Measurements from ENCODE around the gene SPOCK3. TPM values are rescaled to one million over a fixed set of nuclear protein-coding genes. Genes with fewer than 3 reads are reported as not detected.
"Not testable (repeated sequence)": the region's sequence is repeated elsewhere in the genome, so short reads cannot be mapped to it uniquely, and the experiment has no call there.

The SPOCK3 gene
- 0.08 and 1.6 TPM in 2 replicates for total RNA-seq (2014; rRNA removed; shearing (Covaris generic))
- polyA plus RNA-seq (2016; fragmentation: Nextera tagmentation; extraction: Ambion mirVana) = 4.1 and 4.2 TPM in 2 replicates
- long read RNA-seq, partial matches to known transcripts = 0 of 1 reads
- long read RNA-seq, other reads (novel, unspliced or antisense) = 1 of 1 reads

DNA sequence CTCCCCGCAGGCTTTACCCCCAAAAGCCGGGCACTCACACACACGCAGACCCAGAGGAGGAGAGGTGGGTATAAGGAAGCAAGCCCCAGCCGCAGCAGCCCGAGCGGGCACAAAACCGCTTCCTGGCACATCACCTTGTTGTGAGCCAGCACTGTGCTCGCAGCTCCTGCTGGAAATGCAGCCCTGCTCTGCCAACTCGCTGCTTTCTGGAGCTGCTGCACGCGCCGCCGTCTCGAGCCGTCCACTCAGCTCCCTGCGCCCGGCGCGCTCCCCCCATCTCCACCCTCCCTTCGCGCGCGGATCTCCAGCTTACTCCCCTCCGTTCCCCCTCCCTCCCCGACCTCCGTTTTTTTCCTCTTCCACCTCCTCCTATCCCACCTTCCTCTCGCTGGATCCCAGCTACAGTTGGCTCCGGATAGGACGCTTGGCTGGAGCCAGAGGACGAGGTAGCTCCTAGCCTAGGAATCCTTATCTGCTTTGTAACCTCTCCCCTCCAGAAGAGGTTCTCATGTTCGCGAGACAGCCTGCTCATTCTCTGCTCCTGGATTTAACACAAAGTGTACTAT lies at the start of gene SPOCK3:
SPOCK3 (minus strand) TSS at position 179 of the 566 bp plus-strand sequence.
- ATAC-seq (peak; percentile 85), DNase-seq (ENCODE audit: low spot score) (peak; percentile 71)
- peaks cover 11% of the 10 kb centered on the region for H3K4me1 Mint-ChIP-seq
- peak within 1 kb of the TSS; percentile 76 for H3K4me3 ChIP-seq
- H3K27ac Mint-ChIP-seq = no peak within 1 kb of the TSS
- H3K9me2 ChIP-seq (ENCODE audit: insufficient read depth) = no peaks in the 10 kb centered on the region
- no peaks in the 10 kb centered on the region for H3F3A ChIP-seq (replicated peaks; ENCODE audit: low read depth)
- H3K27me3 ChIP-seq (ENCODE audit: insufficient read depth) = peaks cover 47% of the 10 kb centered on the region
- H3K36me3 Mint-ChIP-seq (ENCODE audit: low read depth) = no peaks in the 10 kb centered on the region
- TF ChIP-seq, protein P1, sequence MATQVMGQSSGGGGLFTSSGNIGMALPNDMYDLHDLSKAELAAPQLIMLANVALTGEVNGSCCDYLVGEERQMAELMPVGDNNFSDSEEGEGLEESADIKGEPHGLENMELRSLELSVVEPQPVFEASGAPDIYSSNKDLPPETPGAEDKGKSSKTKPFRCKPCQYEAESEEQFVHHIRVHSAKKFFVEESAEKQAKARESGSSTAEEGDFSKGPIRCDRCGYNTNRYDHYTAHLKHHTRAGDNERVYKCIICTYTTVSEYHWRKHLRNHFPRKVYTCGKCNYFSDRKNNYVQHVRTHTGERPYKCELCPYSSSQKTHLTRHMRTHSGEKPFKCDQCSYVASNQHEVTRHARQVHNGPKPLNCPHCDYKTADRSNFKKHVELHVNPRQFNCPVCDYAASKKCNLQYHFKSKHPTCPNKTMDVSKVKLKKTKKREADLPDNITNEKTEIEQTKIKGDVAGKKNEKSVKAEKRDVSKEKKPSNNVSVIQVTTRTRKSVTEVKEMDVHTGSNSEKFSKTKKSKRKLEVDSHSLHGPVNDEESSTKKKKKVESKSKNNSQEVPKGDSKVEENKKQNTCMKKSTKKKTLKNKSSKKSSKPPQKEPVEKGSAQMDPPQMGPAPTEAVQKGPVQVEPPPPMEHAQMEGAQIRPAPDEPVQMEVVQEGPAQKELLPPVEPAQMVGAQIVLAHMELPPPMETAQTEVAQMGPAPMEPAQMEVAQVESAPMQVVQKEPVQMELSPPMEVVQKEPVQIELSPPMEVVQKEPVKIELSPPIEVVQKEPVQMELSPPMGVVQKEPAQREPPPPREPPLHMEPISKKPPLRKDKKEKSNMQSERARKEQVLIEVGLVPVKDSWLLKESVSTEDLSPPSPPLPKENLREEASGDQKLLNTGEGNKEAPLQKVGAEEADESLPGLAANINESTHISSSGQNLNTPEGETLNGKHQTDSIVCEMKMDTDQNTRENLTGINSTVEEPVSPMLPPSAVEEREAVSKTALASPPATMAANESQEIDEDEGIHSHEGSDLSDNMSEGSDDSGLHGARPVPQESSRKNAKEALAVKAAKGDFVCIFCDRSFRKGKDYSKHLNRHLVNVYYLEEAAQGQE (IDR thresholded peaks at IDR 0.05; ENCODE audit: unreplicated experiment) = no peak
- no peak for TF ChIP-seq STAT1 (IDR thresholded peaks at IDR 0.05; ENCODE audit: unreplicated experiment)
- H3K27me3 Mint-ChIP-seq (ENCODE audit: insufficient read depth, low read depth, poor library complexity) = peaks cover 27% of the 10 kb centered on the region
- H3K27ac ChIP-seq (ENCODE audit: low read depth) = no peak within 1 kb of the TSS
- H3K4me2 ChIP-seq = peak within 1 kb of the TSS; percentile 89
- H3K4me1 ChIP-seq (ENCODE audit: insufficient read depth) = peaks cover 12% of the 10 kb centered on the region; the same call in 1 of the 2 replicates
- H3K9me3 Mint-ChIP-seq = no peaks in the 10 kb centered on the region; the same call in 2 of the 3 replicates
- no peaks in the 10 kb centered on the region for H3K79me2 ChIP-seq (replicated peaks; ENCODE audit: insufficient read depth)
- H2AFZ ChIP-seq = peak within 1 kb of the TSS; percentile 96
- H4K20me1 ChIP-seq (replicated peaks; ENCODE audit: insufficient read depth) = no peaks in the 10 kb centered on the region
- H3K4me3 Mint-ChIP-seq = peak within 1 kb of the TSS; percentile 94
- no peaks in the 10 kb centered on the region for H3K36me3 ChIP-seq (ENCODE audit: insufficient read depth)

DNA sequence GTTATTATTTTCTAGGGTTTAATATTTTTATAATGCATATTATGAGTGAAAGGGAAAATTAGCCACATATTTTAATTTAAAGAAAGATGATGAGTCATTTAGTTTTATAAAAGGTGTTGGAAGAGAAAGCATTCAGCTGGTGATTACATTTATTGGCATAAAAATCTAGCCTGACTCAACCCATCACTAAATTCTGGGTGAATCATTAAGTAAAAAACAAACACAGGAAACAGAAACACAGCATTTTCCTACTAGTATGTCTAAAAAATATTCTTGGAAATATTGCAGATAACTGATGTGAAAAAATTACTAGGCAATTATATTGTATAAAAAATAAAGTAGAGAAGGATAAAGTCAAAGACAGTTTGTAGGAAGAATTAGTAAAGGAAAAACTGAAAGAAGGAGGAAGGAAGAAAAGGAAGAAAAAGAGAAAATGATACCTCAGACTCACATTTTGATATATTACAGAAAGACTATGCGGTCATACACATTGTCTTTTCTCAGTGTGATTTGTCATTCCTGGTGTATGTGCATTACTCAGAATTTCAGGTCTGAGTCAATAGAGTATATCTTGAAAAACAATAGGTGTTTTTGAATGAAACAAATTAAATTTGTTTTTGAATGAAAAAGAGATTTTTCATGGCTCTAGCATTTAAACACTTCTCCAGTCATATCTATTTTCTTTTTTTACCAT lies 48.0 kb upstream of the SPOCK3 start:
- Histone ChIP-seq H3K36me3 (ENCODE audit: insufficient read depth) (no peaks in the 10 kb centered on the region; the same call in 1 of the 2 replicates), H3F3A (replicated peaks; ENCODE audit: low read depth) (no peaks in the 10 kb centered on the region), H3K4me3 (0 out of 2 replicates have a peak overlapping the region, but pooled peaks have one; percentile 30), H2AFZ (no peak overlapping the region), H3K27ac (ENCODE audit: low read depth) (no peak overlapping the region), H3K4me1 (ENCODE audit: insufficient read depth) (peaks cover 7% of the 10 kb centered on the region), H3K79me2 (replicated peaks; ENCODE audit: insufficient read depth) (no peaks in the 10 kb centered on the region), H3K9me2 (ENCODE audit: insufficient read depth) (no peaks in the 10 kb centered on the region), H4K20me1 (replicated peaks; ENCODE audit: insufficient read depth) (no peaks in the 10 kb centered on the region), H3K27me3 (ENCODE audit: insufficient read depth) (no peaks in the 10 kb centered on the region), H3K4me2 (peak overlapping the region; percentile 71)
- no peak for ATAC-seq
- Mint-ChIP-seq H3K4me1 (peaks cover 4% of the 10 kb centered on the region; the same call in 1 of the 3 replicates), H3K4me3 (no peak overlapping the region), H3K27me3 (ENCODE audit: insufficient read depth, low read depth, poor library complexity) (peaks cover 3% of the 10 kb centered on the region), H3K27ac (no peak overlapping the region), H3K36me3 (ENCODE audit: low read depth) (peaks cover 9% of the 10 kb centered on the region; the same call in 2 of the 3 replicates), H3K9me3 (peaks cover 29% of the 10 kb centered on the region)
- no peak for DNase-seq (ENCODE audit: low spot score)
- TF ChIP-seq JUNB (IDR thresholded peaks at IDR 0.05; ENCODE audit: unreplicated experiment) = no peak
- TF ChIP-seq, protein P2, sequence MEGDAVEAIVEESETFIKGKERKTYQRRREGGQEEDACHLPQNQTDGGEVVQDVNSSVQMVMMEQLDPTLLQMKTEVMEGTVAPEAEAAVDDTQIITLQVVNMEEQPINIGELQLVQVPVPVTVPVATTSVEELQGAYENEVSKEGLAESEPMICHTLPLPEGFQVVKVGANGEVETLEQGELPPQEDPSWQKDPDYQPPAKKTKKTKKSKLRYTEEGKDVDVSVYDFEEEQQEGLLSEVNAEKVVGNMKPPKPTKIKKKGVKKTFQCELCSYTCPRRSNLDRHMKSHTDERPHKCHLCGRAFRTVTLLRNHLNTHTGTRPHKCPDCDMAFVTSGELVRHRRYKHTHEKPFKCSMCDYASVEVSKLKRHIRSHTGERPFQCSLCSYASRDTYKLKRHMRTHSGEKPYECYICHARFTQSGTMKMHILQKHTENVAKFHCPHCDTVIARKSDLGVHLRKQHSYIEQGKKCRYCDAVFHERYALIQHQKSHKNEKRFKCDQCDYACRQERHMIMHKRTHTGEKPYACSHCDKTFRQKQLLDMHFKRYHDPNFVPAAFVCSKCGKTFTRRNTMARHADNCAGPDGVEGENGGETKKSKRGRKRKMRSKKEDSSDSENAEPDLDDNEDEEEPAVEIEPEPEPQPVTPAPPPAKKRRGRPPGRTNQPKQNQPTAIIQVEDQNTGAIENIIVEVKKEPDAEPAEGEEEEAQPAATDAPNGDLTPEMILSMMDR (conservative IDR thresholded peaks at IDR 0.05; ENCODE audit: low read depth in 2 of 2) = no peak
- no peak for TF ChIP-seq EZH2phosphoT487 (IDR thresholded peaks at IDR 0.05; ENCODE audit: unreplicated experiment)

DNA sequence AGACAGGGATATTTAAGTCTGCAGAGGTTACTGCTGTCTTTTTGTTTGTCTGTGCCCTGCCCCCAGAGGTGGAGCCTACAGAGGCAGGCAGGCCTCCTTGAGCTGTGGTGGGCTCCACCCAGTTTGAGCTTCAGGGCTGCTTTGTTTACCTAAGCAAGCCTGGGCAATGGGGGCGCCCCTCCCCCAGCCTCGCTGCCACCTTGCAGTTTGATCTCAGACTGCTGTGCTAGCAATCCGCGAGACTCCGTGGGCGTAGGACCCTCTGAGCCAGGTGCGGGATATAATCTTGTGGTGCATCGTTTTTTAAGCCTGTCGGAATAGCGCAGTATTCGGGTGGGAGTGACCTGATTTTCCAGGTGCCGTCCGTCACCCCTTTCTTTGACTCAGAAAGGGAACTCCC lies 47.3 kb upstream of the SPOCK3 start:
- H3K27me3 Mint-ChIP-seq (ENCODE audit: insufficient read depth, low read depth, poor library complexity); H3K9me2 ChIP-seq (ENCODE audit: insufficient read depth); H3K27me3 ChIP-seq (ENCODE audit: insufficient read depth); DNase-seq (ENCODE audit: low spot score); H3K36me3 ChIP-seq (ENCODE audit: insufficient read depth); H3K36me3 Mint-ChIP-seq (ENCODE audit: low read depth); H3K4me3 Mint-ChIP-seq; H3K27ac ChIP-seq (ENCODE audit: low read depth); H3K79me2 ChIP-seq (replicated peaks; ENCODE audit: insufficient read depth); H4K20me1 ChIP-seq (replicated peaks; ENCODE audit: insufficient read depth); H3K4me1 ChIP-seq (ENCODE audit: insufficient read depth); ATAC-seq; H3K4me1 Mint-ChIP-seq; H3F3A ChIP-seq (replicated peaks; ENCODE audit: low read depth): not testable (repeated sequence)
- peak overlapping the region; percentile 56; the same call in 1 of the 2 replicates for H3K27ac Mint-ChIP-seq
- Histone ChIP-seq H3K4me2 (peak overlapping the region; percentile 71), H3K4me3 (0 out of 2 replicates have a peak overlapping the region, but pooled peaks have one; percentile 30), H2AFZ (peak overlapping the region; percentile 80; the same call in 1 of the 2 replicates)
- peaks cover 25% of the 10 kb centered on the region; the same call in 2 of the 3 replicates for H3K9me3 Mint-ChIP-seq

Measured in GM23338 (cell line).